Nephron progenitor cell (in vitro differentiated cells): ENCODE results near the gene LLPH.

Source experiments
- DNase-seq: peaks from one replicate; pipeline ENCODE4 v3.0.0; 2021
- H3K27ac Mint-ChIP-seq: 2 replicates; pipeline ENCODE4 v1.8.0; 2021; ENCODE audit warnings: mild to moderate bottlenecking, moderate library complexity, mixed read lengths
- H3K27me3 Mint-ChIP-seq: 2 replicates; pipeline ENCODE4 v1.8.0; 2021; ENCODE audit warnings: mild to moderate bottlenecking, low read depth, mixed read lengths; ENCODE audit not compliant: poor library complexity
- H3K36me3 Mint-ChIP-seq: 2 replicates; pipeline ENCODE4 v1.8.0; 2021; ENCODE audit warnings: low read depth, mixed read lengths
- H3K4me1 Mint-ChIP-seq: 2 replicates; pipeline ENCODE4 v1.8.0; 2021; ENCODE audit warnings: mixed read lengths
- H3K4me3 Mint-ChIP-seq: 2 replicates; pipeline ENCODE4 v1.8.0; 2021; ENCODE audit warnings: mild to moderate bottlenecking, moderate library complexity, mixed read lengths
- H3K9me3 Mint-ChIP-seq: 2 replicates; pipeline ENCODE4 v1.8.0; 2021; ENCODE audit warnings: mild to moderate bottlenecking, moderate library complexity, mixed read lengths
- TF ChIP-seq, protein P1 (sequence below): fragments of 200-600 bp; sonication (generic); IDR thresholded peaks from 2 replicates; pipeline ENCODE4 v1.5.0; 2021; ENCODE audit warnings: antibody characterized with exemption

The LLPH gene

DNA sequence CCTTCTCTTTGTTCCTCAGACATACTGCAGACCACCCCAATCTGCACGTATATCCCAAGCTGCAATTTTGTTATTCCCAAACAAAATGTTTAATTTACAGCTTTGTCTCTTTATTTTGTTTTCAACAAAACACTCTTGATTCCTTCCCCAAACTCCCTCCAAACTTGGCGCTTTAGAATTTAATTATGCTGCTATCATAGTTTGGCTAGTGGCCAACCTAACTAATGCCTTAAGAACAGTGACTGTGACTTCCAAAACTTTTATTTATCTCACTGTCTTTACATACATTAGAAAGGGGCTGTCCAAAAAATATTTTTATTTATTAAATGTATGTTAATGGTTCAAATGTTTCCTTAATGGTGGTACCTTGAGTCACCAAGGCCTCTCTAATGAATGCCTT, 32.2 kb upstream of the LLPH start:
- Mint-ChIP-seq H3K4me1 (no peaks in the 10 kb centered on the region), H3K27me3 (peaks cover 5% of the 10 kb centered on the region), H3K27ac (no peak overlapping the region), H3K36me3 (peaks cover 69% of the 10 kb centered on the region), H3K4me3 (no peak overlapping the region), H3K9me3 (peaks cover 56% of the 10 kb centered on the region)
- DNase-seq = no peak
- TF ChIP-seq, protein P1, sequence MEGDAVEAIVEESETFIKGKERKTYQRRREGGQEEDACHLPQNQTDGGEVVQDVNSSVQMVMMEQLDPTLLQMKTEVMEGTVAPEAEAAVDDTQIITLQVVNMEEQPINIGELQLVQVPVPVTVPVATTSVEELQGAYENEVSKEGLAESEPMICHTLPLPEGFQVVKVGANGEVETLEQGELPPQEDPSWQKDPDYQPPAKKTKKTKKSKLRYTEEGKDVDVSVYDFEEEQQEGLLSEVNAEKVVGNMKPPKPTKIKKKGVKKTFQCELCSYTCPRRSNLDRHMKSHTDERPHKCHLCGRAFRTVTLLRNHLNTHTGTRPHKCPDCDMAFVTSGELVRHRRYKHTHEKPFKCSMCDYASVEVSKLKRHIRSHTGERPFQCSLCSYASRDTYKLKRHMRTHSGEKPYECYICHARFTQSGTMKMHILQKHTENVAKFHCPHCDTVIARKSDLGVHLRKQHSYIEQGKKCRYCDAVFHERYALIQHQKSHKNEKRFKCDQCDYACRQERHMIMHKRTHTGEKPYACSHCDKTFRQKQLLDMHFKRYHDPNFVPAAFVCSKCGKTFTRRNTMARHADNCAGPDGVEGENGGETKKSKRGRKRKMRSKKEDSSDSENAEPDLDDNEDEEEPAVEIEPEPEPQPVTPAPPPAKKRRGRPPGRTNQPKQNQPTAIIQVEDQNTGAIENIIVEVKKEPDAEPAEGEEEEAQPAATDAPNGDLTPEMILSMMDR = no peak

GRCh38 chr12:66160704-66161103, 30.2 kb upstream of the LLPH start:
- H3K36me3 Mint-ChIP-seq = peaks cover 60% of the 10 kb centered on the region
- no peak overlapping the region for H3K27ac Mint-ChIP-seq
- no peak overlapping the region for H3K4me3 Mint-ChIP-seq
- H3K9me3 Mint-ChIP-seq = peaks cover 37% of the 10 kb centered on the region
- DNase-seq = no peak
- TF ChIP-seq, protein P1 = no peak
- H3K27me3 Mint-ChIP-seq = peaks cover 5% of the 10 kb centered on the region
- no peaks in the 10 kb centered on the region for H3K4me1 Mint-ChIP-seq

GRCh38 chr12:66159123-66159522, 28.6 kb upstream of the LLPH start:
- H3K9me3 Mint-ChIP-seq = peaks cover 22% of the 10 kb centered on the region
- TF ChIP-seq, protein P1 = no peak

DNA sequence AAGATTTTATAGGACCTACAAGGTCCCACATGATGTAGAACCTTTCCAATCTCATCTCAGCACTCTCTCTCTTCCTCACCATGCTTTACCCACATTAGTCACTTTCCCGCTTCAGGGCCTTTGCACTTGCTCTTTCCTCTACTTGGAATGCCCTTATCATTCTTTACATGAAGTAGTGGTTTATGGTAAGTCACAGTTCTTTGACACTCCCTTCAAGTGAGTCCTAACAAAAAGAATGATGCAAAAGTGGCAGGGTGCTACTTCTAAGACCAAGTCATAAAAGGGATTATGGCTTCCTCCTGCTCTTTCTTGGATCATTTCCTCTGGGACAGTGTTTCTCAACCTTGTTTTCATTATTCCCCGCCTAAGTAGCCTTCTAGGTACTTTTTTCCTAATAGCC, 26.1 kb upstream of the LLPH start:
- Mint-ChIP-seq H3K4me3 (no peak overlapping the region), H3K27me3 (peaks cover 2% of the 10 kb centered on the region), H3K4me1 (no peaks in the 10 kb centered on the region), H3K9me3 (peaks cover 3% of the 10 kb centered on the region), H3K36me3 (peaks cover 26% of the 10 kb centered on the region), H3K27ac (no peak overlapping the region)
- no peak for DNase-seq
- TF ChIP-seq, protein P1 = no peak

More at GRCh38 chr12:66159123-66159522, 28.6 kb upstream of the LLPH start:
- no peaks in the 10 kb centered on the region for H3K4me1 Mint-ChIP-seq
- H3K27ac Mint-ChIP-seq = no peak overlapping the region
- peaks cover 2% of the 10 kb centered on the region for H3K27me3 Mint-ChIP-seq
- H3K36me3 Mint-ChIP-seq = peaks cover 44% of the 10 kb centered on the region
- H3K4me3 Mint-ChIP-seq = no peak overlapping the region
- no peak for DNase-seq

DNA sequence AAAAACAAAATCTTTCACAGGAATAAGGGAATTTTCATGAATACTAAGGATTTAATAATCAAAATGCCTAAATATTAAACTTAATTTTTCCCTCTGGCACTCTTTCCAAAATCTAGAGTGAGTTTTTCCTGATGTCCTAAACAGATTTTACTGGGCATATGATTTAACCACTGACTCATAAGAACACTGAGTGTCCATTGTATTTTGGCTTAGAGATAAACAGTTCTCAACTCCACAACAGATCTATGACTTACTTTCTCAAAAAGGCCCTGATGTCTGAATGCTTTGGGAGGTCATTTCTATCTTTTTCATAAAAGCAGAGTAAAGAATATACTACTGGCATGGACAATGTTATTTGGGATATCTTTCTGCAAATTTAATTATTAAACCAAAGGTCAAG, 24.2 kb upstream of the LLPH start:
- H3K4me3 Mint-ChIP-seq = no peak overlapping the region
- no peaks in the 10 kb centered on the region for H3K4me1 Mint-ChIP-seq
- TF ChIP-seq, protein P1 = no peak
- H3K36me3 Mint-ChIP-seq = peaks cover 24% of the 10 kb centered on the region
- no peak for DNase-seq
- H3K9me3 Mint-ChIP-seq = no peaks in the 10 kb centered on the region
- H3K27me3 Mint-ChIP-seq = peaks cover 2% of the 10 kb centered on the region
- H3K27ac Mint-ChIP-seq = no peak overlapping the region

- peaks cover under 1% of the 10 kb centered on the region for H3K27me3 Mint-ChIP-seq
- H3K27ac Mint-ChIP-seq = no peak overlapping the region
- H3K36me3 Mint-ChIP-seq = peaks cover 16% of the 10 kb centered on the region
- DNase-seq = no peak
- TF ChIP-seq, protein P1 = no peak
- H3K9me3 Mint-ChIP-seq = no peaks in the 10 kb centered on the region
- H3K4me3 Mint-ChIP-seq = no peak overlapping the region
- no peaks in the 10 kb centered on the region for H3K4me1 Mint-ChIP-seq
These were observed 22.2 kb upstream of the LLPH start for GRCh38 chr12:66152732-66153131.
